GM12873 (cell line): ENCODE measurements around the gene MTPN.

Experiments used
- CTCF ChIP-seq: IDR thresholded peaks from 2 replicates; pipeline ENCODE4 v1.5.1; 2012; ENCODE audit warnings: low read depth, mild to moderate bottlenecking, moderate library complexity, low read length, control low read depth; ENCODE audit not compliant: insufficient read depth; ENCODE audit errors: missing control alignments

The MTPN gene

GRCh38 chr7:135974667-135975066 is 2.5 kb downstream of the MTPN start:
- TF ChIP-seq CTCF: no peak

GRCh38 chr7:135971366-135971725 is 5.8 kb downstream of the MTPN start:
- TF ChIP-seq CTCF: no peak

GRCh38 chr7:135970682-135971365 is 6.3 kb downstream of the MTPN start:
- no peak for TF ChIP-seq CTCF

- TF ChIP-seq CTCF: no peak
Measured at GRCh38 chr7:135970045-135970444, 7.1 kb downstream of the MTPN start.

GRCh38 chr7:135966341-135967043 is 10.7 kb downstream of the MTPN start:
- TF ChIP-seq CTCF: no peak

- no peak for TF ChIP-seq CTCF
Measured at GRCh38 chr7:135965602-135966001, 11.6 kb downstream of the MTPN start.

- no peak for TF ChIP-seq CTCF
Measured at GRCh38 chr7:135964791-135965190, 12.4 kb downstream of the MTPN start.
